GM23338 (cell line): ENCODE measurements around the gene ACTR6. TPM values are rescaled to one million over a fixed set of nuclear protein-coding genes. Genes with fewer than 3 reads are reported as not detected.

Experiments used
- ATAC-seq: fragments of 200-7000 bp; cut with Tn5 transposase; 3 replicates; pipeline ENCODE4 v1.9.1; 2020
- DNase-seq: peaks from one replicate; pipeline ENCODE4 v3.0.0-alpha.2; 2015; ENCODE audit warnings: low spot score
- H2AFZ ChIP-seq: fragments of 200-600 bp; sonication (generic); 2 replicates; pipeline ENCODE4 v1.8.0; 2016; ENCODE audit warnings: antibody characterized with exemption, mild to moderate bottlenecking, moderate library complexity
- H3F3A ChIP-seq: fragments of 200-600 bp; sonication (generic); replicated peaks from 2 replicates; pipeline ENCODE4 v1.8.0; 2017; ENCODE audit warnings: antibody characterized with exemption, mixed run types, low read depth
- H3K27ac ChIP-seq: fragments of 200-600 bp; sonication (generic); 2 replicates; pipeline ENCODE4 v1.6.1; 2016; ENCODE audit warnings: low read depth
- H3K27me3 ChIP-seq: fragments of 200-600 bp; sonication (generic); 2 replicates; pipeline ENCODE4 v1.8.0; 2016; ENCODE audit warnings: mild to moderate bottlenecking, mixed run types, moderate library complexity; ENCODE audit not compliant: insufficient read depth
- H3K36me3 ChIP-seq: fragments of 200-600 bp; sonication (generic); 2 replicates; pipeline ENCODE4 v1.8.0; 2016; ENCODE audit warnings: mild to moderate bottlenecking; ENCODE audit not compliant: insufficient read depth
- H3K4me1 ChIP-seq: fragments of 200-600 bp; sonication (generic); 2 replicates; pipeline ENCODE4 v1.8.0; 2016; ENCODE audit warnings: mild to moderate bottlenecking, moderate library complexity; ENCODE audit not compliant: insufficient read depth
- H3K4me2 ChIP-seq: fragments of 200-600 bp; sonication (generic); 2 replicates; pipeline ENCODE4 v1.7.1; 2017; ENCODE audit warnings: mixed run types
- H3K4me3 ChIP-seq: fragments of 200-600 bp; sonication (generic); 2 replicates; pipeline ENCODE4 v1.6.1; 2016; ENCODE audit warnings: mixed run types
- H3K79me2 ChIP-seq: fragments of 200-600 bp; sonication (generic); replicated peaks from 2 replicates; pipeline ENCODE4 v1.8.0; 2017; ENCODE audit warnings: mild to moderate bottlenecking; ENCODE audit not compliant: insufficient read depth
- H3K9me2 ChIP-seq: fragments of 200-600 bp; sonication (generic); 2 replicates; pipeline ENCODE4 v1.8.0; 2017; ENCODE audit not compliant: insufficient read depth
- H4K20me1 ChIP-seq: fragments of 200-600 bp; sonication (generic); replicated peaks from 2 replicates; pipeline ENCODE4 v1.8.0; 2017; ENCODE audit warnings: mild to moderate bottlenecking; ENCODE audit not compliant: insufficient read depth
- H3K27ac Mint-ChIP-seq: 2 replicates; pipeline ENCODE4 v1.8.0; 2020; ENCODE audit warnings: inconsistent platforms, mild to moderate bottlenecking, moderate library complexity, mixed read lengths
- H3K27me3 Mint-ChIP-seq: 3 replicates; pipeline ENCODE4 v1.8.0; 2022; ENCODE audit warnings: low read depth, mild to moderate bottlenecking, moderate library complexity, mixed read lengths, inconsistent platforms; ENCODE audit not compliant: insufficient read depth, poor library complexity
- H3K36me3 Mint-ChIP-seq: 3 replicates; pipeline ENCODE4 v1.8.0; 2021; ENCODE audit warnings: low read depth, mild to moderate bottlenecking, inconsistent platforms, moderate library complexity, mixed read lengths
- H3K4me1 Mint-ChIP-seq: 3 replicates; pipeline ENCODE4 v1.8.0; 2020; ENCODE audit warnings: mild to moderate bottlenecking, inconsistent platforms, mixed read lengths
- H3K4me3 Mint-ChIP-seq: 3 replicates; pipeline ENCODE4 v1.8.0; 2021; ENCODE audit warnings: moderate library complexity, mild to moderate bottlenecking, inconsistent platforms, mixed read lengths
- H3K9me3 Mint-ChIP-seq: 3 replicates; pipeline ENCODE4 v1.8.0; 2020; ENCODE audit warnings: moderate library complexity, mild to moderate bottlenecking, inconsistent platforms, mixed read lengths
- CREB1 ChIP-seq: fragments of 250-450 bp; sonication (Bioruptor Pico); IDR thresholded peaks from 2 replicates; pipeline ENCODE4 v1.5.0; 2020; ENCODE audit warnings: low read depth, mild to moderate bottlenecking, moderate library complexity
- CTCF ChIP-seq, 2 experiments: fragments of 200-600 bp in 1 of 2; sonication (generic) in 1 of 2; conservative IDR thresholded peaks; 2 replicates each; pipeline versions ENCODE4 v1.5.1 to v1.6.1; 2016 to 2017; ENCODE audit warnings: antibody characterized with exemption in 2 of 2, low read depth in 2 of 2, mild to moderate bottlenecking in 2 of 2, moderate library complexity in 1 of 2
- ETS1 ChIP-seq: IDR thresholded peaks from 2 replicates; pipeline ENCODE4 v1.6.1; 2016; ENCODE audit warnings: antibody characterized with exemption
- EZH2 ChIP-seq: fragments of 200-600 bp; sonication (generic); IDR thresholded peaks from one replicate; pipeline ENCODE4 v1.8.0; 2017; ENCODE audit warnings: antibody characterized with exemption, mild to moderate bottlenecking, low read depth; ENCODE audit not compliant: unreplicated experiment
- EZH2phosphoT487 ChIP-seq: fragments of 200-600 bp; sonication (generic); IDR thresholded peaks from one replicate; pipeline ENCODE4 v1.8.1; 2018; ENCODE audit warnings: antibody characterized with exemption; ENCODE audit not compliant: unreplicated experiment
- JUNB ChIP-seq: IDR thresholded peaks from one replicate; pipeline ENCODE4 v1.6.1; 2016; ENCODE audit warnings: antibody characterized with exemption; ENCODE audit not compliant: unreplicated experiment
- NANOG ChIP-seq: IDR thresholded peaks from 2 replicates; pipeline ENCODE4 v1.6.1; 2016; ENCODE audit warnings: antibody characterized with exemption, borderline replicate concordance
- POLR2AphosphoS5 ChIP-seq: IDR thresholded peaks from 2 replicates; pipeline ENCODE4 v1.6.1; 2016; ENCODE audit warnings: antibody characterized with exemption, low read depth
- STAT1 ChIP-seq: IDR thresholded peaks from one replicate; pipeline ENCODE4 v1.6.1; 2016; ENCODE audit warnings: antibody characterized with exemption; ENCODE audit not compliant: unreplicated experiment
- ZNF114 ChIP-seq: fragments of 250-450 bp; sonication (Bioruptor Pico); IDR thresholded peaks from 2 replicates; pipeline ENCODE4 v1.5.0; 2020; ENCODE audit warnings: mild to moderate bottlenecking, moderate library complexity
- ZNF331 ChIP-seq: fragments of 250-450 bp; sonication (Bioruptor Pico); IDR thresholded peaks from 2 replicates; pipeline ENCODE4 v1.5.0; 2020; ENCODE audit warnings: low read depth, mild to moderate bottlenecking, moderate library complexity
- ZNF462 ChIP-seq: fragments of 250-450 bp; sonication (Bioruptor Pico); IDR thresholded peaks from 2 replicates; pipeline ENCODE4 v1.5.0; 2020; ENCODE audit warnings: mild to moderate bottlenecking, moderate library complexity
- polyA plus RNA-seq: library from polyadenylated mRNA; unstranded; fragments of >200 nt; fragmentation: Nextera tagmentation; extraction: Ambion mirVana; gene quantifications from 2 replicates; pipeline ENCODE4 v1.2.1, GENCODE V29; 2016
- total RNA-seq: library from RNA; depleted of rRNA; stranded (reverse); fragments of >200 nt; shearing (Covaris generic); gene quantifications from 2 replicates; pipeline ENCODE4 v1.2.3, GENCODE V29; 2014

The ACTR6 gene
- total and polyA plus RNA-seq, 2 experiments from 2014 or later, result 30.1 to 42.5 TPM

GRCh38 chr12:100219328-100220109 is 18.9 kb downstream of the ACTR6 start (continued):
- no peak for TF ChIP-seq ZNF462
- TF ChIP-seq ZNF331 (CRISPR knock-in tag), result no peak
- no peak for TF ChIP-seq CTCF (conservative IDR thresholded peaks at IDR 0.05; ENCODE audit: low read depth in 2 of 2)
- no peak for TF ChIP-seq ZNF114 (CRISPR knock-in tag)
- TF ChIP-seq STAT1, result no peak

- H3K36me3 Mint-ChIP-seq, result peaks cover 34% of the 10 kb centered on the region; the same call in 2 of the 3 replicates
- Histone ChIP-seq H3K27me3 (no peaks in the 10 kb centered on the region), H3K9me2 (no peaks in the 10 kb centered on the region), H2AFZ (no peak overlapping the region), H3K4me3 (no peak overlapping the region), H3K36me3 (peaks cover 27% of the 10 kb centered on the region; the same call in 1 of the 2 replicates), H4K20me1 (no peaks in the 10 kb centered on the region; the same call in 1 of the 2 replicates), H3K4me1 (no peaks in the 10 kb centered on the region), H3K27ac (no peak overlapping the region), H3K79me2 (no peaks in the 10 kb centered on the region), H3F3A (0 out of 2 replicates have a peak, but pooled peaks cover 2% of the 10 kb centered on the region), H3K4me2 (no peak overlapping the region)
- no peaks in the 10 kb centered on the region for H3K9me3 Mint-ChIP-seq
- no peaks in the 10 kb centered on the region for H3K4me1 Mint-ChIP-seq
- H3K27me3 Mint-ChIP-seq, result no peaks in the 10 kb centered on the region
- no peak overlapping the region for H3K27ac Mint-ChIP-seq
- H3K4me3 Mint-ChIP-seq, result no peak overlapping the region
- ATAC-seq (no peak), DNase-seq (no peak)
- no peak for TF ChIP-seq ZNF114 (CRISPR knock-in tag)
- no peak for TF ChIP-seq JUNB
- TF ChIP-seq EZH2, result no peak
- TF ChIP-seq NANOG, result no peak
- TF ChIP-seq POLR2AphosphoS5, result no peak
- no peak for TF ChIP-seq STAT1
- TF ChIP-seq CTCF (conservative IDR thresholded peaks at IDR 0.05; ENCODE audit: low read depth in 2 of 2), result no peak
- no peak for TF ChIP-seq CREB1 (CRISPR knock-in tag)
- no peak for TF ChIP-seq ZNF331 (CRISPR knock-in tag)
- no peak for TF ChIP-seq ETS1
- no peak for TF ChIP-seq EZH2phosphoT487
Measured at GRCh38 chr12:100221523-100221922, 20.9 kb downstream of the ACTR6 start.
